HCEC 1CT (cell line): ENCODE data around the gene DAB1.

ENCODE experiments used
- DNase-seq: peaks from one replicate; pipeline ENCODE4 v3.0.0-alpha.2; 2017

Gene DAB1

DNA sequence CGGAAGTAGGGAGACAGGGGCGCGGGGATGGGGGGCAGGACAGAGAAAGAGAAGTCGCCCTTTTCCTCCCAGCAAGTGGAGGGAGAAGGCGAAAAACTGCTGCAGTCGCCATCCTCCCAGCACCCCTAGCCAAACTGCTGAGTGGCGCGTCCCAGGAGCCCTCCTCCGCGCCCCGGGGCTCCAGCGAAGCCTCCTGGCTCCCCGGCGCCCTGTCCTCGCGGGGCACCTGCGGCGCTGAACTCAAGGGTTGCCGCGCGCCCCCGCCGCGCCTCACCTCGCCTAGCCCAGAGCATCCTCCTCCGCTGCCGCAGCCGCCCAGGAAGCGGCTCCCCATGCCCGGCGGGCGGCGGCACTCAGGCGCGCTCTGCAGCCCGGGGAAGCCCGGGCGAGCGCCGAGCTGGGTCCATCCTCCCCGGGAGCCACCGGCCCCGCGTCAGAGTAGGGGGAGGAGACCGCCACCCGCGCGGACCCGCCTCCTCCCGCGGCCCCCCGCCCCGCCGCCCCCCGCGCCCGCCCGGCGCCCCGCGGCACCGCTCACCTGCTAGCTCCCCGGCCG is at the start of gene DAB1:
Gene DAB1 (minus strand): TSS at position 405 of the 556 bp plus-strand sequence. CDS start 133,030 bp downstream, outside the sequence.
- peak; percentile 3 for DNase-seq

DNA sequence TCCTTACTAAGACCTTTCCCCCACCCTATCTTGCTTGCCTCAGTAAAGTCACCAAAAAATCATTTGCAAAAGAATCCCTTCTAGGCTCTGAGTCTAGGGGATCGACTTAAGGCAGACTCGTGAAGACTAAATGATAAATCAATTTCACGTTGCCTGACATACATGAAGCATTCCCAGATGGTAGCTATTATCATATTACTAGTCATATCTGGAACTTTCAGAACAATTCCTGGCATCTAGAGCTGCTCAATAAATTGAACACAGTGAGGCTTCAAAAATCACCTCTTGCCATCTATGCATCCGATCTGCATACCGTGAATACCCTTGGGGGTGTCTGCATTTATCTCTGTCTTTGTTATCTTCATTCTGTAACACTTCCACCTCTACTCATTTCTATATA is 49.6 kb upstream of the DAB1 start:
- no peak for DNase-seq

DNA sequence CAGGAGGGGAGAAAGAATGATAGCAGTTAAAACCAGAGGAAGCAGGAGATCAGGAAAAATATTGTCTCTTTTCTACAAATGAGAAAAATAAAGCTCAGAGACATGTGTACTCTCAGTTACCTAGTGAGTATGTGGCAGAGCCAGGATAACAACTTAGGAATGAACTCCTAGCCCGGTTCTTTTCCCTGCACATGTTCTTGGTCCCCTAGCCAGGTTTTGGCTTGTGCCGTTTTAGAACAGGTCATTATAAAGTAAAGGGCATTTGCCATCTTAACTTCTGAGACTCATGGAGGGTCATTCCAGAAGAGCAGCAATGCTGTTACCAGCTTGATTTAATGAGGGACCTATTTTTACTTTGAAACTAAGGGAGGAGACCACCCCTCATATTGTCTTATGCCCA is 48.1 kb upstream of the DAB1 start:
- DNase-seq = no peak

DNA sequence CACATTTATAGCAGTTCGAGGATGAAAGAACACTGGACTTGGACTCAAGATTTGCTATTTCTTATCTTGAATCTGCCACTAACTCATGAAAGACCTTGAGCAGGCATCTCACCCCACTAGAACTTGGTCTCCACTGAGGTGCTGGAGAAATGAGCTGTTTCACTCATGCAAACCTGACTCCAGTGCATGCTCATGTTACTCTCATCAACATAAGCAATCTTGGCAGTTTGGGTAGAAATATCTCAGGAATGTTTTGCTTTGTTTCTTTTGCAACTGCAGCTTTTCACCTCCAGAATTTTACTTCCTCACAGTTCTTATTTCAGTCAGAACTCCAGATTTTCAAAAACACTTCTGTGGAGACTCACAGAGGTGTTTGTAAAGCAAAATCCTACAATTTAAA is 46.2 kb upstream of the DAB1 start:
- peak; percentile 72 for DNase-seq

DNA sequence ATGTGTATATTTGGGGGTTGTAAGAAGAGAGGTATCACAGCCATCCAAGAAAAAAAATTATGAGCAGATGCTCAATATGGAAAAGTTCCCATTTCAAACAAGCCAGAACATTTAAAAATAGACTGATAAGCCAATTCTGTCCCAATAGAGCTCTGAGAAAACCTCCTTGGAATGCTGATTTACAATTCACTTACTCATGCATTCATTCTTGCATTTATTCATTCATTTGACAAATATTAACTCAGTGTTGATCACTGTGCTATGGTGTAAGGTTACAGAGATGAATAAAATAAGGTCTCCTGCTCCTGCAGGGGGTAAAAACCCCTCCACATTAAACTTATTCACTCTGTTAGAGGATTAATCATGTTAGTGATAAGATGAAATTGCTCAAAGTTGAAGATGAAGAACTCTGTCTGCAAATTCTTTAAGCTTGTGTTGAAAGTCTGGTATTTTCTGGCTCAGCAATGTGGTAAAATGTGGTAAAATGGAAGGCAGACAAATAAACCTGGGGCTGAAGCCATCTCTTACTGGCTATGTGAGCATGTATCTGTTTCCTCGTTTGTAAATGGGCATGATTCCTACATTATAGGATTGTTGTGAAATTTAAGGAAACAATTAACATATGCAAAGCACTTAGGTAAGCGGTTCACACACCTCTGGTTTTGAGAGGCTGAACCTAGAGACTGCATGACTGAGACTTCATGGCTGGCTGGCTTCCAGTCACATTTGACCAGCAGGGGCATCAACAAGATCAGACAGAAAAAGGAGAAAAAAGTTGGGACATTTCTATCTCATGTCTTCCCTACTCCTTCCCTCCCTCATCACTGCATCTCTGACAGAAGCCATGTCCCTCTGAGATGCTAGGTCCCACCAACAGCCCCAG is 45.0 kb upstream of the DAB1 start:
- DNase-seq = peak; percentile 83

DNA sequence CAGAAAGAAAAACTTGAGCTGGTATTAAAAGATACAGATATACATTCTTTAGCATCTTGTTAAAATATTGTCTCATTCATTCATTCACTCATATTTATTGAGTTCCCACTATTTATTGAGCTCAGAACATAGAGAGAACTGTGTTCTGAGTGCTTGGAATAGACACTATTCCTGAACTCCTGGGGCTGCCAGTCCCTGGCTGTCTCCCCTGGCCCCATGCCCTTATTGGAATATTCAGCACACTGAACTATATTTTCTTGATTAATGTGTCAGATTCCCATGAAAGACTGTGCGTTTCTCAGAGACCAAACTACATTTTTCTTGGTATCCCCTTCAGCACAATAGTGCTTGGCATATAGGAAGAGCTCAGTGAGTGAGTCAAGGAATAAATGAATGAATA is 44.0 kb upstream of the DAB1 start:
- no peak for DNase-seq

DNA sequence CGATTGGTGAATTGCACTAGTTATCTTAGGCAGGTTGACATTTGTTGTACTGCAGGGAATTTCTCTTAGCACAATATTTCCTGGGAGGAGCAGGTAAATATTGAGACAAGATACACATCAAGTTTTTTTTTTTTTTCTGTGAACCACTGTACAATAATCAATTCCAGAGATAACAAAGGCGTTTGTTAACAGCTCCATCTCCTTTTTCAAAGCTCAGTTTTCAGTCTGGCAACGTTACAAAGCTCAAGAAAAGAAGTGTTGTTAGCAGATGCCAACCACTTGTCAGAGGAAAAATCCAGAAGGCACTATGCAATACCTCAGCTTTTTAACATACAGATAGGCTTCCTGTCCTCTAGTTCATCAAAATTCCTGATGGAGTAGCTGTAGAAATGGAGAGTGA is 40.9 kb upstream of the DAB1 start:
- no peak for DNase-seq

DNA sequence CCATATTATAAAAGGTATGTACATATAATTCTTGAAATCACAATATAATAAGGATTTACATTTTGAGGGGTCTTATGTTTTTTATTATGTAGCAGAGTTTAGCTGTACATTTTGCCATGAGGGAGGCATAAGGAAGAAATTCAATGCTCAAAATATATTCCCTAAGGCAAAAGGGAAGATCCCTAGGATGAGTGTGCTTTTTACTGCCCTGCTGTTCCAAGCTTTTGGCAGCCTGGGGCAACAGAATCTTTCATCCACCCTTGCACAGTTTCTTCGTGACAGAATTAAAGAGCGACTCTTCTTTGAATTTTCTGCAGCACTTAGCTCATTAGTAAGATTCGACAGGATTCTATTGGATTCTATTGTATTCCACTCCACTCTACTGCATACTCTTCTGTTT is 39.5 kb upstream of the DAB1 start:
- DNase-seq = no peak

DNA sequence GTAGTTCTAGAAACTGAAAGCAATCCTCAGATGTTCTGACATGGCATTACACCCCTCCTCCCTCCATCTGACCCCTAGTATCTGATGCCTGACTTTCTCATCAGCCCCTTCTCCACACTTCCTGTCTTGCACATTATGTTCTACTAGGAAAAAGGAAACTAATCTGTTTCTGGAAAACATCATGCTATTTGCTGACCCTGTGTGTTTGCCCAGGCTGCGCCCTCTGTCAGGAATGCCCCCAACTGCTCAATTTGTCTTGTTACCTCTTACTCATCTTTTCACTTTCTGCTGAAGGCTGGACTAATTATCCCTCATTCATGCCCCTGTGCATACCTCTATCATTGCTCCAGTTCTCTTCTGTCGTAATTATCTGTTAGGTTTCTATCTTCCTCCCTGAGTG is 37.5 kb upstream of the DAB1 start:
- no peak for DNase-seq

DNA sequence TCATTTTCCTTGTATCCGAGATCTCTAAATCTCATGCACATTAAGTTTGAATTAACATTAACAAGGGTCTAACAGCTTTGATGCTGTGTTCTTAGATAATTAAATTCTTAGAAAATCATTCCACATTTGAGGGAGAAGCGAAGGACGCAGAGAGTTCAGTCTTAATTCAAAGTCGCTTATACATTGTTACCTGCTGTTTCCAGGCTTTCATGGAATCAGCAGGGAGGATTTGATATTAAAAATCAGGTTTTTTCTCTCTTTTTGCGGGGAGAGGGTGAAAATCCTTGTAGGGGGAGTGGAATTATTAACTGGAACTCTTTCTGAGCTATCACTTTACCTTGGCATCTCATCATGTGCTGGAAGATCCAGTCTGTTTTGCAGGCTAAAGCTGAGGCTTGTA is 27.7 kb upstream of the DAB1 start:
- no peak for DNase-seq

DNA sequence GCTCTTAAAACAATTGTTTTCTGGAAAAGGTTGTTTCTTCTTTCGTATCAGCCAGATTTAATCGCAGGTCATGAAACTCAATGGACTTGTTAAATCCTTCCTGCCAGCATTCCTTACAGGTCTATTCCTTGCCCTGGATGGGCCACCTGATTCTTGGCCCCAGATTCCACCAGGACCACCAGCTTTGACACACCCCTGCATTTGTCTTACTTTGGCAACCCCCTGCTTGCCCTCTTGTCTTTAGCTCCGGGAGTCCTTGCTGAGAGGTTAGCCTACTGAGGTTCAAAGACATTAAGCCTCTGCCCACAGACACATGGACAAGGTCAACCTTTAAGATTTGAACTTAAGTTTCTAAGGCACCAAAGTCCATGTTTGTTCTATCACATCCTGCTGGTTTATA is 27.1 kb upstream of the DAB1 start:
- no peak for DNase-seq

DNA sequence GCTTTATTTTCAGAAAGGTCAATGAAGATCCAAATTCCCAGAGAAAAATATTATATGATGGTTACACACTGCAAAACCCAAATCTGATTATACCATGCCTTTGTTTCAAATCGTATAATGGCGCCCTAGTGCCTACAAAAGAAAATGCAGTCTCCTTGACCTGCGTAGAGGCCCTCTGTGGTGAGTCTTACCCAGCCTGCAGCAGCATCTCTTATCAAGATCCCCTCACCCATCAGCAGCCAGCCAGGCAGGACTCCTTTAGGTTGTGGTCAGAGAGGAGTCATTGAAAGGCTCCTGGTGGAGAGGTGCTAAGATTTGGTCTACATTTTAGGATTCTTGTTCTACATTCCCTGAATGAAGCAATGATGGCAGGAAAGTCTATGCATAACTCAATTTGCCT is 23.7 kb upstream of the DAB1 start:
- no peak for DNase-seq

DNA sequence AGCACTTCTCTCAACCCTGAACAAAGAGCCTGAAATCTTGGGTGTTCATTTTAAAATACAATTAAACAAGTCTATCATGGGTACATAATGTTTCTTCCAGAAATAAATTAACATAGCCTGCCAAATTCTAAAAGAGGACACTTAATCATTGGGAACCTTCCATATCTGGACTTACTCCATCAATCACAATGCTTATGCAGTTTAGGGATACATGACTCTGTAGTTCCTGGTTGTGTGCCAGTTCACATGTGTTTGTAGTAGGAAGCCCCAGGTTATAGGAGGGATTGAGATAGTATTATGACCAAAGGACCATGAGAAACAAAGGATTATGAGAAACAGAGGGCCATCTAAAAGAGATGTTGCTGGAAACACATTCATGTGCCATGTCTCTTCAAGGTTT is 19.1 kb upstream of the DAB1 start:
- no peak for DNase-seq

DNA sequence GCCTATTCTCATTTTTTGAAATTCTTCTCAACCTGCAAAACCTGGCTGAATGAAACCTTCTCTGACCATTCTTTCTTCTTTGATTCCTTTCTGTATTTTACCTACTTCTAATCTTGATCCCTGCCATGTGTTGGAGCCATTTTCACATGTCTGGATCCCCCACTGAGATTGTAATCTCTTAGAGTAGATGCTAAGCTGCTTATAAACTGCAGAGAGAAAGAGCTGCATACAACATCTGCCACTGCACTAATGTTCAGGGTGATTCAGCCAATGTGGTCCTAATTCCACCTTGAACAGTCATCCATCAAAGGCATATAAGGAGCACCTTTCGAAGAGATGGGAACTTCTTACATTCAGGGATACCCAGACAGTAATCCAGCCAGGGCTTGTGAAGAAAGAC is 16.2 kb upstream of the DAB1 start:
- no peak for DNase-seq

DNA sequence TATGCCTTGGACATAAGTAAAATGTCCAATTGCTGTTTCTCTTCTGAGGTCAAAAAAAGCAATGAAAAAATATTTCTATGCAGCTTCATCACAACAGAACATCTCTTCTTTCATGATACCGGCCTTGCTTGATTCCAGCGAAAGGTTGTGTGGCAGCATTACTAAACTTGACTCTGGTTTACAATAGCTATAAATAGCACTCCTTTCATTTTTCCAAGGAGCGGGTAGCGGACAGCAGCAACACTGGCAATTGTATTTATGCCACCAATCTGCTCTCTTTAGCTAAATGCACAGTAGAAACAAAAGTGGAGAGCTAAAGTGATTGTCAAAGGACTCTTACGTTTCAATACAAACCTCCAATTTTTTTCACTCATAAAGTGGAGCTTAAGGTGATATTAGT is 7.5 kb upstream of the DAB1 start:
- no peak for DNase-seq

DNA sequence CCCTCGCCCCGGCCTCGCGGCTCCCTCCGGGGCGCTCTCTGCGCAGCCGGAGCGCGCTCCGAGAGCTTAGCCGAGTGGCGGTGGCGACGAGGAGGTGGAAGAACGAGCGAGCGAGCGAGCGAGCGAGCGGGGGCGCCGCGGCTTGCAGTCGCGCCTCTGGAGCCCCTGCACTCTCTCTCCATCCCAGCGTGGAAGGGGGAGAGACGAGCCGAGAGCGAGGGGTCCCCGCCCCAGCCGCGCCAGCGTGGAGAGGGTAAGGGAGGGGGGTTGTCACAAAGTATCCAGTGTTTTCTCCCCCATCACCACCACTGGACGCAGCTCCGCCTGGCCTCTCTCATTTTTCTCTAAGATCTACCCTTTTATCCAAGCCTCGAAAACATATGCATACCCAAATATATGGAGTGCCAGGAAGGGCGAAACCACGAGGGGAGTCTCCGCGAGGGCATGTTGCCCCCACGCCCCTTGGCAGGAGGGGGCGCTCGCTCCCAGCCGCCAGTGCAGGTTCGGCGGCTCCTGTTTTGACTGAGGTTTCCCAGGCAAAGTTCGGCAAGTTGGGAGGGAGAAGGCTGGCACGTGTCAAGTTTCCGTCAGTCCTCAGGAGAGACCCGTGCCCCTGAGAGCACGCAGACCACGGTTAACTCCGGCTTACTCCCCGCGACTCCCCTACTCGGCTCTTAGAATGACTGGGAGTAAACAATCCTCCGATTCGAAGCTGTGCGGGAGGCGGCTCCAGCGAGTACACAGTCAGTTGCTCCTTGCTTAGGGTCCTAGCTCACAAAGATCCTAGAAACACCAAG is 569 bp upstream of the DAB1 start:
- peak; percentile 42 for DNase-seq

DNA sequence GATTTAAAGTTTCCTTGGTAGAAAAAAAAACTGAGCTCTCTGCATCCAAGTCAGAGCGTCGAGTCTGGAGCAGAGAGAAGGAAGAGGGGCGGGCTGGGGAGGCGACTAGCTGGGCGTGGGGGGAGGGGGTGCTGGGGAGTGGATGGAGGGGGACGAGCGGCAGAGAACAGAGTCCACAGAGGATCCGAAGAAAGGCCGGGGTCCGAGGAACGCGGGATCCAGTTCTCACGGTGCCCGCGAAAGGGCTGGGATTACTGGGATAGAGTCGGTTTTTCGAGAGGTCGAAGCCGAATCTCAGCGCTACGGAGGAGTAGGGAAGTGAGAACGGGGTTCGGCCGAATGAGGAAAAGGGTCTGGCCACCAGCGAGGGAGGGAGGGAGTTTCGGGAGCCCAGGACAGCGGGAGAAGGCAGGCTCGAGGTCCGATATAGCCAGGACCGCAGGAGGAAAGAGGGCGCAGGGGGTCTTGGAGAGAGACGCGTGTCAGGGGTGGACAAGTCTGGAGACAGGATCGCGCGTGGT is 665 bp downstream of the DAB1 start:
- DNase-seq = peak; percentile 19

DNA sequence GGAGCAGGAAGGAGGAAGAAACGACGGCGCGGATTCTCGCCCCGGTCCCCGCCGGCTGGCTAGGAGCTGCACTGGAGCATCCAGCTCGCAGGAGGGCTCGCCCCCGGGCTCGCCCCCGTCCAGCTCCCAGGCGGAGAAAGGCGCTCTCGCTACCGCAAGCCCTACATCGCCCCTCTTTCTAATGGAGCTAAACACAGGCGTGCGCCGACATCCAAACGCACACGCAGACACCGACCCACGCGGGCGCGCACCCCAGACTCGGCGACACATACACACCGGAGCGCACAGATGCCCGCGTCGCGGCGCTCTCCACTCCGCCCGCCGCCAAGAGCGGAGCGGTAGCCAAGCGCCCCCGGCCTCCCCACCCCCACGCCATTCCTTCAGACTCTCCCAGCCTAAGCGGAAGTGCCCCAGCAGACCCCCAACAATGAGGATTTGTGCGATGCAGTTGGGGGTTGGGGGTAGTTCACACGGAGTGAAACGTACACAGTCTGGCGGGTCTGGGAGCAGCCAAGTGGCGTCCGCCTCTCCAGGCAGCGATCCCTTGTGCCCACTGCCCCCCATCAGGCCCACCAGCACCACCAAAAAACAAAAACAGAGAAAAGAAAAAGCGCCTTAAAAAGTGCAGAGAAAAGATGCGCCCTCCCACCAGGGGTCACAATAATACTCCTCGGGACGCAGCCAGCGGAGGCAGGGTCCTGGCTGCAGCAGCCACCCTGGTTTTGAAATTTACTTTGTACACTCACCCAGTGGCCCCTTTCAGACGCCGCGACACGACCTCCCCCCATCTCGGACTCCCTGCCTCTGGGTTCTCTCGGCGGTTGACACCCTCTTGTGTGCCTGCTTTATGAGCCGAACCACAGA is 1.4 kb downstream of the DAB1 start:
- DNase-seq = no peak

DNA sequence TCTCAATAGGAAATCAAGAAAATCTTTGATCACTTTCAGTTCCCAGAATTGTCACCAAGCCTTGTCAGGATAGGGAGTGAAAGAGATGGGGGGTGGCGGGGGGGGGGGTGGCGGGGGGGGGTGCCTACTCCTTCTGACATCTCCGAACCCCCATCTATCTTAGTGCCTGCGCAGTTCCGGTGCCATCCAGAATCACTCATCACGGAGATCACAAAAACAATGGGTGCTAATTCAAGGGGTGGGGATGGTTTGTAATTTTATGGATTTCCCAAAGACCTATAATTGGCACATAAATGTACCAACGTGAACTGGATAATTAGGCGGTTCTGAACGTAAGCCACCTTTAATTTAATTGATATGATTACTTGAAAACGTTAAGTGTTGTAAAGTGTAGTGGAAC is 2.1 kb downstream of the DAB1 start:
- DNase-seq = no peak

DNA sequence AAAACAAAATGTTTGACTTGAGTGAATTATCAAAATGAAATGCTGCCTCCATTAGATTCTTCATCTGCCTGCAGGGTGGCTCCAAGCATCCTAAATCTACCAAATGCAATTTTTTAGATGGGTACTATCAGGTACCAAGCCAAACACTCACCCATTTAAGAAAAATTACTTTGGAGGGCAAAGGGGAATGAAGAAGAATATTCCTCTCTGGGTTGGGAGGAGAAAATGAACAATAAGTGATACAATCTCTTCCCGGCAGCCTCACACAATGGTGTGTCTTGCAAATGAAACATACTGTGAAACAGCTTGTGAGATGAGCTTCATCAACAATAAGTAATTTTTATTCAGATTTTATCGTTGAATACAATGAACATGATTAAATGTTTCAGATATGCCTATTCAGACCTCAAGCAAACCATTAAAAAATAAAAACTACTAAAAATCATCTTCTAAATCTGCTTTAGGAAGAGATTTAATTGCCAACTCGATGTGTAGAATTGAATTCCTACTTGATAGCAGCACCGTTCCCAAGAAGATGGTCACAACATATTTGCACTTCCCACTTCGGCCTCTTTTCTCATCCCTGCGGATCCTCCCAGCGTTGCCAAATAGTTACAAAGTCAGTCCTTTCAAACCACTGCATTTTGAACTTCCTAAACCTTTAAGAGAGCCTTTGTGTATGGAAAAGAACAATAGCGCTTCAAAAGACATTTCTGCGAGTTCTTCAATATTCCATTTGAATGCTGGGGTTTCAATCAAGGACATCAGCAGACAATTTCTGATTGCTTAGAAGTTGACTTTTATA is 2.7 kb downstream of the DAB1 start:
- DNase-seq = no peak

DNA sequence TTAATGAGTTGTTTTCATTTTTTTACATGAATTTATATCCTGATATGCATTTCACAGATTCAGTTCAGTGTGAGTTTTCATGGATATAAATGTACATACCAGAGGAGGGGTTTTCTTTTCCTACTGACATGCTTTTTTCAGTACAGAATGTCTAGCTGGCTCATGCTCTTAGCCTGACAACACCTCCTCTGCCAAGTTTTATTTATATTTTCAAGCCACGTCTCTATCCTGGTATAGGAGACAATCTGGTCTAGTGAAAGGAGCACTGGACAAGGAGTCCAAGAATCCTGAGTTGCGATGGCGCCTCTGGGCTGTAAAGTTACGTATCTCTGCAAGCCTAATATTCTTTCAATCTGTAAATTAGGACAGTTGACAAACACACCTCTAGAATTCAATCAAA is 4.9 kb downstream of the DAB1 start:
- DNase-seq = no peak

DNA sequence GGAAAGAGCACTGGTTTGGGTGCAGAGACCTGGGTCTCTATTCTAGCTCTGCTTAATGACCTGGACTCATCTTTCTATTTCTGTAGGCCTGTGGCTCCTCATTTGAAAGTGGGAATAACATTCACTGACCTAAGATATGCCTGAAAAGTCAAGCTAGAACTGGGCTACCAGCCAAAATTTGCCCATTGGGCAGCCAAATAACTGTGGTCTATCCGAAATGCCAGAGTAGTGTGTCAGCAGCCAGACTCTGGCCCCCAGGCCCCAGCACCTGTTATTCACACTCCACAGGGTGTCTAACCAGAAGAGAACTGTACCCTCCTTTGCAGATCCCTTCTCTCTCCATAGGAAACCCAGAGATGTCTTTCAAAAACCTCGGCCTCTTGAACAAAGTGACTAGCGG is 12.6 kb downstream of the DAB1 start:
- DNase-seq = peak; percentile 23
